AG04450 (cell line): ENCODE measurements around the gene TACC2. TPM values are rescaled to one million over a fixed set of nuclear protein-coding genes. Genes with fewer than 3 reads are reported as not detected.

ENCODE experiments used
- CTCF ChIA-PET: fragments of 300-600, 350-600 bp; formaldehyde crosslinking; extraction: SDS; loops from one replicate; lab custom pipeline; 2022; ENCODE audit warnings: antibody characterized with exemption, inconsistent platforms; lab: Charles Lee
- POLR2A ChIA-PET: fragments of 350-600 bp; formaldehyde crosslinking; extraction: SDS; loops from one replicate; lab custom pipeline; 2021; ENCODE audit warnings: antibody characterized with exemption, inconsistent platforms; lab: Yijun Ruan, JAX
- DNase-seq: peaks from one replicate; pipeline ENCODE4 v3.0.0-alpha.2; 2011; ENCODE audit warnings: low read depth, low spot score
- H3K27ac ChIP-seq: one replicate; pipeline ENCODE4 v1.5.1; 2012; ENCODE audit warnings: low read depth, low read length, control low read depth
- H3K27me3 ChIP-seq: one replicate; pipeline ENCODE4 v1.6.0; 2012; ENCODE audit warnings: low read length; ENCODE audit not compliant: control insufficient read depth, insufficient read depth
- H3K4me3 ChIP-seq: 2 replicates; pipeline ENCODE4 v1.5.1; 2011; ENCODE audit warnings: mild to moderate bottlenecking, low read depth, low read length, control low read depth
- H3K9me3 ChIP-seq: 2 replicates; pipeline ENCODE4 v1.5.1; 2012; ENCODE audit warnings: low read length; ENCODE audit not compliant: control insufficient read depth, insufficient read depth
- CTCF ChIP-seq: IDR thresholded peaks from 2 replicates; pipeline ENCODE4 v1.5.1; 2011; ENCODE audit warnings: low read depth, low read length, control low read depth, inconsistent platforms
- polyA plus RNA-seq: library from polyadenylated mRNA; depleted of rRNA; stranded (reverse); fragments of >200 nt; gene quantifications from 2 replicates; pipeline ENCODE4 v1.2.3, GENCODE V29; 2011

The TACC2 gene
- polyA plus RNA-seq, 1 experiment: 16.8 TPM

GRCh38 chr10:122294511-122295450 lies 305.8 kb downstream of the TACC2 start:
- H3K27ac ChIP-seq: no peak overlapping the region
- ChIA-PET CTCF (interaction anchor here (1.7 to 4.8 kb wide), 3 partner anchors 139 to 271 kb away, joined by 14 to 199 read pairs (median 15); no protein-coding TSS in a partner anchor), POLR2A (no interaction called here)
- H3K4me3 ChIP-seq: no peak overlapping the region
- no peaks in the 10 kb centered on the region for H3K9me3 ChIP-seq
- peaks cover 18% of the 10 kb centered on the region for H3K27me3 ChIP-seq
- no peak for TF ChIP-seq CTCF
- DNase-seq: no peak

DNA sequence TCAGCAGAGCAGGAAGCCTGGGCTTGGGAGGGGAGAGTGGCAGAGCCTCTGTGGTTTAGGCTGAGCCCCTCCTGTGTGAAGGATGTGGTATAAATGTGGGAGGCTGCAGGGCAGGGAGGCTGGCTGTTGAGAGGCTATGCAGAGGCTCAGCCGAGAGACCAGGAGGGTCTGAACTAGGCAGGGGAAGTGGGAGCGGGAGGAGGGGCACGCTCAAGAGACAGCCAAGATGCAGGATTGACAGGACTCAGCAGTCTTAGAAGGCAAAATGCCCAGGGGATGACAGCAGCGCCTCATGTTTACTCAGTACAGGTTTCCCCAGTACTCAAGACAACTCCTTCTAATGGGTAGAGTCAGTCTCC lies 306.5 kb downstream of the TACC2 start:
- H3K27me3 ChIP-seq: peaks cover 18% of the 10 kb centered on the region
- no peak overlapping the region for H3K27ac ChIP-seq
- CTCF ChIA-PET: interaction anchor here (4.6 to 4.8 kb wide), 2 partner anchors 138 to 270 kb away, joined by 93 to 199 read pairs; no protein-coding TSS in a partner anchor
- H3K4me3 ChIP-seq: no peak overlapping the region
- POLR2A ChIA-PET: no interaction called here
- no peak for TF ChIP-seq CTCF
- no peak for DNase-seq
- H3K9me3 ChIP-seq: no peaks in the 10 kb centered on the region

DNA sequence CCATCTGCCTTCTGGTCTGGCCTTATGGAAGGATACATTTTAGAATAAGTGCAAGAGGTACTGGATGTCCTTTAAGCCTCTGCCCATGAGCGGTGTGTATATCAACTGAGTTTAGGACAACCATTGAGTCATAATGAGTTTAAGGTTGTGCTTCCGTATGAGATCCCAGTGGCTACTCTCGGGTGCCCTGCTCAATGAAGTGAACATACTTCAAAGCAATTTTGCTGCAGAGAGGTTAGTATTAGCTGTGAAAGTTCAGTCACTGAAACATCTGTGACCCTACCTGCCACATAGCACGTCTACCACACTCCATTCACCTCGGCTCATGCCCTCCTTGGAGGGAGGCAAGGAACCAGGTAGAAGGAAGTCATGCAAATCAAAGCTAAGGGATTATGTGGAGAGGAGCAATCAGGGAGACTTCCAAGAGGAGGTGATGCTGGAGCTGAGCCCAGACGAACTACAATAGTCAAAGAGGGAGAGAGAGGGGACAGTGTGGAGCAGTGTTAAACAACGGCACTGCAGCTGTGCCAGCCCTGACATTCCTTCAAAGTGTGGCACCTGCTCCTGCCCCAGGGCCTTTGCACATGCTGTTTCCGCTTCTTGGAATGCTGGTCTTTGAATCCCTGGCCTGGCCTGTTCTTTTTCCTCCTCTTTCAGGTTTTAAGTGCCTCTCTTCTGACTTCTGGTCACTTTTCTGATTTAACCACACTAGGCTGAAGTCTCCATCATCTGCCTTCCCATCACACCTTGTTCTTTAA lies 307.6 kb downstream of the TACC2 start:
- H3K27ac ChIP-seq: no peak overlapping the region
- ChIA-PET POLR2A (no interaction called here), CTCF (interaction anchor here (0.6 to 4.8 kb wide), 11 partner anchors 8 to 269 kb away, joined by 3 to 199 read pairs (median 4); no protein-coding TSS in a partner anchor)
- no peak overlapping the region for H3K4me3 ChIP-seq
- DNase-seq: no peak
- no peaks in the 10 kb centered on the region for H3K9me3 ChIP-seq
- TF ChIP-seq CTCF: no peak
- peaks cover 18% of the 10 kb centered on the region for H3K27me3 ChIP-seq

DNA sequence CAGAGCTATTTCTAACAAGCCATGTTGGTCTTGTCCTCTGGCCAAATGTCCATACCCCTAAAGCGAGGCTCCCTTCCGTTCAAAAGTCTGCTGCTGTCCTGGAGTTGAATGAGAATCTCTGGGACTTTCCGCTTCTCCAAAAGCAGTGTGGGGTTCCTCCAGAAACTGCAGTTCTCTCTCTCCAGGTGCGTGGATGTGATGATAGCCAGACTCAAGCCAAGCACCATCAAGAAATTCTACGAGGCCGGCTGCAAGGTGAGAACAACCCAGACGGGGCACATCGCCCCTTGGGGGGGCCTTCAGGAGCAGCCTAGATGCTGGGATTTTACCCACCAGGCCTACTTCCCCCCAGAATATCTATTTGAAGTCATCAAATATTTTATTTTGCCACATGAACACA lies 308.6 kb downstream of the TACC2 start:
- ChIA-PET POLR2A (no interaction called here), CTCF (interaction anchor here (0.6 to 4.8 kb wide), 13 partner anchors 9 to 268 kb away, joined by 3 to 199 read pairs (median 5); no protein-coding TSS in a partner anchor)
- TF ChIP-seq CTCF: no peak

More for the DNA sequence above, 308.6 kb downstream of the TACC2 start:
- Histone ChIP-seq H3K27me3 (peaks cover 18% of the 10 kb centered on the region), H3K9me3 (no peaks in the 10 kb centered on the region), H3K27ac (no peak overlapping the region), H3K4me3 (no peak overlapping the region)
- DNase-seq: no peak
